ENCODE results near the gene TMC8.

- TF ChIP-seq, protein P1, sequence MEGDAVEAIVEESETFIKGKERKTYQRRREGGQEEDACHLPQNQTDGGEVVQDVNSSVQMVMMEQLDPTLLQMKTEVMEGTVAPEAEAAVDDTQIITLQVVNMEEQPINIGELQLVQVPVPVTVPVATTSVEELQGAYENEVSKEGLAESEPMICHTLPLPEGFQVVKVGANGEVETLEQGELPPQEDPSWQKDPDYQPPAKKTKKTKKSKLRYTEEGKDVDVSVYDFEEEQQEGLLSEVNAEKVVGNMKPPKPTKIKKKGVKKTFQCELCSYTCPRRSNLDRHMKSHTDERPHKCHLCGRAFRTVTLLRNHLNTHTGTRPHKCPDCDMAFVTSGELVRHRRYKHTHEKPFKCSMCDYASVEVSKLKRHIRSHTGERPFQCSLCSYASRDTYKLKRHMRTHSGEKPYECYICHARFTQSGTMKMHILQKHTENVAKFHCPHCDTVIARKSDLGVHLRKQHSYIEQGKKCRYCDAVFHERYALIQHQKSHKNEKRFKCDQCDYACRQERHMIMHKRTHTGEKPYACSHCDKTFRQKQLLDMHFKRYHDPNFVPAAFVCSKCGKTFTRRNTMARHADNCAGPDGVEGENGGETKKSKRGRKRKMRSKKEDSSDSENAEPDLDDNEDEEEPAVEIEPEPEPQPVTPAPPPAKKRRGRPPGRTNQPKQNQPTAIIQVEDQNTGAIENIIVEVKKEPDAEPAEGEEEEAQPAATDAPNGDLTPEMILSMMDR (tag by site-specific recombination; IDR thresholded peaks at IDR 0.05): no peak
- TF ChIP-seq HOXC10 (CRISPR knock-in tag; IDR thresholded peaks at IDR 0.05): no peak
- no peak for TF ChIP-seq GLI4 (tag by site-specific recombination; IDR thresholded peaks at IDR 0.05)
- no peak for TF ChIP-seq BCL11B (tag by site-specific recombination; IDR thresholded peaks at IDR 0.05; ENCODE audit: low read depth)
- TF ChIP-seq ZNF768 (tag by site-specific recombination; IDR thresholded peaks at IDR 0.05): no peak
Measured at GRCh38 chr17:78107976-78108725, 22.4 kb upstream of the TMC8 start.
